ENCODE data around the gene FBXL17. TPM values are rescaled to one million over a fixed set of nuclear protein-coding genes. Genes with fewer than 3 reads are reported as not detected.
A peak's percentile ranks its signal among the peaks of the same experiment; 100 is the strongest.

The FBXL17 gene
- polyA plus RNA-seq, 1 of the 3 experiments (the other 2 are of a cell fraction) = 4.4 TPM

DNA sequence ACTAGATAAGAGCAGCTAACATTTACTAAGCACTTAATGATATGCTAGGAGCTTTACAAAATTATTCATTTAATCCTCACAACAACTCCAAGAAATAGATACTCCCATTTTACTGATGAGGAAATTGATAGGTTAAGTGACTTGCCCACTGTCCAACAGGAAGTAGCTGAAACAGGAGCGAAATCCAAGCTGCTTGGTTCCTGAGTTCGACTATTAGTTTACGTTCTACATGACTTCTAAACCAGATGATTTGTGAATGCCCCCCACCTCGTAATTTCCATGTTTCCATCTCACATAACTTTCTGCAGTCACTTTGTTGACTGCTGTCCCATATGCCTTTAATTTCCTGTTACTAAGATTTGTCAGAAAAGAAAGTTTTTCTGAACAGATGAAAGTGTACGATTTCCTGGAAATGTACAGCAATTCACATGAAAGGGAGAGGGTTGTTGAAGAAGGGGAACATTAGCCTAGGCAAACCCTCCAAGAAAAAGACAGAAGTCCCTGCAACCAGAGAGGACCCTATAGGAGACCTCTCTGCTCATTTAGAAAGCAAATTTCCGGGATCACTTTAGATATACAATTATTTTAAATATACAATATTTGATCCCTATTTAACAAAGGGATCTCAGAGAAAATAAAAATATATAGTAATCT lies 432.1 kb downstream of the FBXL17 start:
- H3K27me3 ChIP-seq (ENCODE audit: insufficient read depth) = no peaks in the 10 kb centered on the region
- no peak for DNase-seq
- no peaks in the 10 kb centered on the region for H3K79me2 ChIP-seq (ENCODE audit: insufficient read depth)
- H3K9ac ChIP-seq = no peak overlapping the region
- 88% methylated on average over 6 of the region's 6 CpGs for WGBS (ENCODE audit: low lambda C conversion rate)
- POLR2A ChIA-PET = no interaction called here
- no peak overlapping the region for H3K4me3 ChIP-seq (ENCODE audit: low read depth in 2 of 2, low read length in 1 of 2)
- no peak overlapping the region for H3K4me2 ChIP-seq
- CTCF ChIA-PET = no interaction called here
- H3F3A ChIP-seq (replicated peaks; ENCODE audit: insufficient read depth) = no peaks in the 10 kb centered on the region
- H3K4me1 ChIP-seq (ENCODE audit: control insufficient read depth in 1 of 2, insufficient read depth in 2 of 2, low read depth in 1 of 2, low read length in 1 of 2) = peaks cover 0 to 12% of the 10 kb centered on the region in 2 experiments; a peak in 2 of 4 replicates
- no peak for TF ChIP-seq YY1 (IDR thresholded peaks at IDR 0.05; ENCODE audit: low read depth)
- TF ChIP-seq EP300 (IDR thresholded peaks at IDR 0.05; ENCODE audit: borderline replicate concordance in 1 of 2, low read depth in 1 of 2, low read length in 1 of 2) = no peak
- TF ChIP-seq, protein P1, sequence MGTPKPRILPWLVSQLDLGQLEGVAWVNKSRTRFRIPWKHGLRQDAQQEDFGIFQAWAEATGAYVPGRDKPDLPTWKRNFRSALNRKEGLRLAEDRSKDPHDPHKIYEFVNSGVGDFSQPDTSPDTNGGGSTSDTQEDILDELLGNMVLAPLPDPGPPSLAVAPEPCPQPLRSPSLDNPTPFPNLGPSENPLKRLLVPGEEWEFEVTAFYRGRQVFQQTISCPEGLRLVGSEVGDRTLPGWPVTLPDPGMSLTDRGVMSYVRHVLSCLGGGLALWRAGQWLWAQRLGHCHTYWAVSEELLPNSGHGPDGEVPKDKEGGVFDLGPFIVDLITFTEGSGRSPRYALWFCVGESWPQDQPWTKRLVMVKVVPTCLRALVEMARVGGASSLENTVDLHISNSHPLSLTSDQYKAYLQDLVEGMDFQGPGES (IDR thresholded peaks at IDR 0.05; ENCODE audit: low read depth, low read length) = no peak
- no peak for TF ChIP-seq JUND (IDR thresholded peaks at IDR 0.05)
- TF ChIP-seq, protein P2, sequence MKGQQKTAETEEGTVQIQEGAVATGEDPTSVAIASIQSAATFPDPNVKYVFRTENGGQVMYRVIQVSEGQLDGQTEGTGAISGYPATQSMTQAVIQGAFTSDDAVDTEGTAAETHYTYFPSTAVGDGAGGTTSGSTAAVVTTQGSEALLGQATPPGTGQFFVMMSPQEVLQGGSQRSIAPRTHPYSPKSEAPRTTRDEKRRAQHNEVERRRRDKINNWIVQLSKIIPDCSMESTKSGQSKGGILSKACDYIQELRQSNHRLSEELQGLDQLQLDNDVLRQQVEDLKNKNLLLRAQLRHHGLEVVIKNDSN (IDR thresholded peaks at IDR 0.05; ENCODE audit: borderline replicate concordance, low read depth) = no peak
- TF ChIP-seq MEF2A (IDR thresholded peaks at IDR 0.05; ENCODE audit: borderline replicate concordance, low read depth) = no peak
- TF ChIP-seq RAD21 (IDR thresholded peaks at IDR 0.05; ENCODE audit: low read length) = no peak
- TF ChIP-seq CHD2 (IDR thresholded peaks at IDR 0.05; ENCODE audit: low read length, partially characterized antibody) = no peak
- TF ChIP-seq NRF1 (IDR thresholded peaks at IDR 0.05; ENCODE audit: low read depth, low read length) = no peak
- no peak for TF ChIP-seq TEAD4 (IDR thresholded peaks at IDR 0.05; ENCODE audit: borderline replicate concordance, insufficient read depth)
- TF ChIP-seq, protein P3, sequence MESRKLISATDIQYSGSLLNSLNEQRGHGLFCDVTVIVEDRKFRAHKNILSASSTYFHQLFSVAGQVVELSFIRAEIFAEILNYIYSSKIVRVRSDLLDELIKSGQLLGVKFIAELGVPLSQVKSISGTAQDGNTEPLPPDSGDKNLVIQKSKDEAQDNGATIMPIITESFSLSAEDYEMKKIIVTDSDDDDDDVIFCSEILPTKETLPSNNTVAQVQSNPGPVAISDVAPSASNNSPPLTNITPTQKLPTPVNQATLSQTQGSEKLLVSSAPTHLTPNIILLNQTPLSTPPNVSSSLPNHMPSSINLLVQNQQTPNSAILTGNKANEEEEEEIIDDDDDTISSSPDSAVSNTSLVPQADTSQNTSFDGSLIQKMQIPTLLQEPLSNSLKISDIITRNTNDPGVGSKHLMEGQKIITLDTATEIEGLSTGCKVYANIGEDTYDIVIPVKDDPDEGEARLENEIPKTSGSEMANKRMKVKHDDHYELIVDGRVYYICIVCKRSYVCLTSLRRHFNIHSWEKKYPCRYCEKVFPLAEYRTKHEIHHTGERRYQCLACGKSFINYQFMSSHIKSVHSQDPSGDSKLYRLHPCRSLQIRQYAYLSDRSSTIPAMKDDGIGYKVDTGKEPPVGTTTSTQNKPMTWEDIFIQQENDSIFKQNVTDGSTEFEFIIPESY (IDR thresholded peaks at IDR 0.05; ENCODE audit: borderline replicate concordance, low read depth) = no peak
- TF ChIP-seq SMC3 (IDR thresholded peaks at IDR 0.05; ENCODE audit: low read depth, low read length) = no peak
- no peak for TF ChIP-seq GABPA (IDR thresholded peaks at IDR 0.05; ENCODE audit: low read depth)
- no peak for TF ChIP-seq EZH2phosphoT487 (IDR thresholded peaks at IDR 0.05; ENCODE audit: borderline replicate concordance, low read depth)
- TF ChIP-seq RXRA (IDR thresholded peaks at IDR 0.05; ENCODE audit: borderline replicate concordance, low read depth) = no peak
- TF ChIP-seq FOSL2 (IDR thresholded peaks at IDR 0.05; ENCODE audit: borderline replicate concordance, low read depth) = no peak
- TF ChIP-seq POLR2AphosphoS5 (IDR thresholded peaks at IDR 0.05; ENCODE audit: low read depth, low read length) = no peak
- peak overlapping the region in 1 of 2 experiments; percentile 90; a peak in 2 of 4 replicates for H3K27ac ChIP-seq (ENCODE audit: low read depth in 2 of 2, low read length in 1 of 2)
- H3K36me3 ChIP-seq (replicated peaks in 1 of 2; ENCODE audit: control insufficient read depth in 1 of 2, insufficient read depth in 2 of 2, low read length in 1 of 2) = no peaks in the 10 kb centered on the region
- H4K20me1 ChIP-seq (ENCODE audit: insufficient read depth) = no peaks in the 10 kb centered on the region
- no peak overlapping the region for H2AFZ ChIP-seq (ENCODE audit: low read depth)
- no peaks in the 10 kb centered on the region for H3K9me3 ChIP-seq
- no peaks in the 10 kb centered on the region for H3K9me2 ChIP-seq

All from SK-N-SH (cell line).